PFSK-1 (cell line): ENCODE measurements around the gene NDOR1.

Experiments
- FOXP2 ChIP-seq: optimal IDR thresholded peaks from 2 replicates; pipeline ENCODE3; 2011; ENCODE audit warnings: borderline replicate concordance, control low read depth, inconsistent platforms; ENCODE audit not compliant: insufficient read depth; ENCODE audit errors: extremely low read length, extremely low read depth
- POLR2AphosphoS5 ChIP-seq: IDR thresholded peaks from 2 replicates; pipeline ENCODE4 v1.6.1; 2012; ENCODE audit warnings: low read depth, mild to moderate bottlenecking, control low read depth, low read length, moderate library complexity
- SIN3A ChIP-seq: IDR thresholded peaks from 2 replicates; pipeline ENCODE4 v1.6.1; 2012; ENCODE audit warnings: mild to moderate bottlenecking, low read length, moderate library complexity, borderline replicate concordance; ENCODE audit not compliant: insufficient read depth
- TAF1 ChIP-seq: IDR thresholded peaks from 2 replicates; pipeline ENCODE4 v1.6.1; 2012; ENCODE audit warnings: low read length, control low read depth, borderline replicate concordance; ENCODE audit not compliant: insufficient read depth
- TF ChIP-seq, protein P1 (sequence below), 2 experiments: IDR thresholded peaks; 2 replicates each; pipeline versions ENCODE4 v1.6.1 to v1.8.0; 2011 to 2012; ENCODE audit warnings: low read depth in 2 of 2, low read length in 2 of 2, control low read depth in 1 of 2, inconsistent platforms in 1 of 2, mild to moderate bottlenecking in 1 of 2, moderate library complexity in 1 of 2; ENCODE audit not compliant: insufficient read depth in 1 of 2

Gene NDOR1

DNA sequence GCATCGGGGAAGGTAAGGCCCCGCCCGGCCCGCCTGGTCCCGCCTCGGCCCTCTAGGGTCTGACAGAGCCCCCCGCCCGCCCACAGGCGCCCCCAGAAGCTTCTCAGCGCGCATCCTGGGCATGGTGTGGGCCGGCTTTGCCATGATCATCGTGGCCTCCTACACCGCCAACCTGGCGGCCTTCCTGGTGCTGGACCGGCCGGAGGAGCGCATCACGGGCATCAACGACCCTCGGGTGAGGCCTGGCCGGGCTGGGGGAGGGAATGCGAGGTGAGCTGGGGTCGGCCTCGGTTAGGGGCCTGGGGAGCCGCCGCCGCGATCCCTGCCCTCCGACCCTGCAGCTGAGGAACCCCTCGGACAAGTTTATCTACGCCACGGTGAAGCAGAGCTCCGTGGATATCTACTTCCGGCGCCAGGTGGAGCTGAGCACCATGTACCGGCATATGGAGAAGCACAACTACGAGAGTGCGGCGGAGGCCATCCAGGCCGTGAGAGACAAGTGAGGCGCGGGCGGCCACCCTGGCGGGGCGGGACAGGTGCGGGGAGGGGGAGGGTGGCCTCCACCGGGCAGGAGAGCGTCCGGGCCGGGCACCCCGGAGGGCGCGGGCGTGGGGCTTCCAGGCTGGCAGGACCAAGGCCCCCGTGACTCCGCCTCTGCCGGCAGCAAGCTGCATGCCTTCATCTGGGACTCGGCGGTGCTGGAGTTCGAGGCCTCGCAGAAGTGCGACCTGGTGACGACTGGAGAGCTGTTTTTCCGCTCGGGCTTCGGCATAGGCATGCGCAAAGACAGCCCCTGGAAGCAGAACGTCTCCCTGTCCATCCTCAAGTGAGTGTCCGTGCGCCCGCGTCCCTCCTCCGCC is 42.8 kb upstream of the NDOR1 start:
- TF ChIP-seq TAF1 (no peak), SIN3A (no peak), FOXP2 (no peak), POLR2AphosphoS5 (no peak)
- TF ChIP-seq, protein P1, sequence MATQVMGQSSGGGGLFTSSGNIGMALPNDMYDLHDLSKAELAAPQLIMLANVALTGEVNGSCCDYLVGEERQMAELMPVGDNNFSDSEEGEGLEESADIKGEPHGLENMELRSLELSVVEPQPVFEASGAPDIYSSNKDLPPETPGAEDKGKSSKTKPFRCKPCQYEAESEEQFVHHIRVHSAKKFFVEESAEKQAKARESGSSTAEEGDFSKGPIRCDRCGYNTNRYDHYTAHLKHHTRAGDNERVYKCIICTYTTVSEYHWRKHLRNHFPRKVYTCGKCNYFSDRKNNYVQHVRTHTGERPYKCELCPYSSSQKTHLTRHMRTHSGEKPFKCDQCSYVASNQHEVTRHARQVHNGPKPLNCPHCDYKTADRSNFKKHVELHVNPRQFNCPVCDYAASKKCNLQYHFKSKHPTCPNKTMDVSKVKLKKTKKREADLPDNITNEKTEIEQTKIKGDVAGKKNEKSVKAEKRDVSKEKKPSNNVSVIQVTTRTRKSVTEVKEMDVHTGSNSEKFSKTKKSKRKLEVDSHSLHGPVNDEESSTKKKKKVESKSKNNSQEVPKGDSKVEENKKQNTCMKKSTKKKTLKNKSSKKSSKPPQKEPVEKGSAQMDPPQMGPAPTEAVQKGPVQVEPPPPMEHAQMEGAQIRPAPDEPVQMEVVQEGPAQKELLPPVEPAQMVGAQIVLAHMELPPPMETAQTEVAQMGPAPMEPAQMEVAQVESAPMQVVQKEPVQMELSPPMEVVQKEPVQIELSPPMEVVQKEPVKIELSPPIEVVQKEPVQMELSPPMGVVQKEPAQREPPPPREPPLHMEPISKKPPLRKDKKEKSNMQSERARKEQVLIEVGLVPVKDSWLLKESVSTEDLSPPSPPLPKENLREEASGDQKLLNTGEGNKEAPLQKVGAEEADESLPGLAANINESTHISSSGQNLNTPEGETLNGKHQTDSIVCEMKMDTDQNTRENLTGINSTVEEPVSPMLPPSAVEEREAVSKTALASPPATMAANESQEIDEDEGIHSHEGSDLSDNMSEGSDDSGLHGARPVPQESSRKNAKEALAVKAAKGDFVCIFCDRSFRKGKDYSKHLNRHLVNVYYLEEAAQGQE (IDR thresholded peaks at IDR 0.05; ENCODE audit: insufficient read depth in 1 of 2, low read depth in 2 of 2, low read length in 2 of 2), result no peak

DNA sequence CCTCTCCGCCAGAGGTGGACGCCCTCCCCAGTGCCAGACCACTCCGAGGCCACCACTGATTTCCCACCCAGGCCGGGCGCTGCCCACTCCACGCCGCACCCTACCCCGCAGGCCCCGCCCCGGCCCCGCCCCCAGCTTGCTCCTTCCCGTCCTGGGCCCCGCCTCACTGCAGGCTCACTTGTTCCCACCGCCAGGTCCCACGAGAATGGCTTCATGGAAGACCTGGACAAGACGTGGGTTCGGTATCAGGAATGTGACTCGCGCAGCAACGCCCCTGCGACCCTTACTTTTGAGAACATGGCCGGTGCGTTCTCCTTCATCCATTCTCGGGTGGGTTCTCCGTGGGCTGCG is 42.2 kb upstream of the NDOR1 start:
- TF ChIP-seq FOXP2 (no peak), POLR2AphosphoS5 (no peak), TAF1 (no peak), SIN3A (no peak)
- TF ChIP-seq, protein P1 (IDR thresholded peaks at IDR 0.05; ENCODE audit: insufficient read depth in 1 of 2, low read depth in 2 of 2, low read length in 2 of 2), result no peak

DNA sequence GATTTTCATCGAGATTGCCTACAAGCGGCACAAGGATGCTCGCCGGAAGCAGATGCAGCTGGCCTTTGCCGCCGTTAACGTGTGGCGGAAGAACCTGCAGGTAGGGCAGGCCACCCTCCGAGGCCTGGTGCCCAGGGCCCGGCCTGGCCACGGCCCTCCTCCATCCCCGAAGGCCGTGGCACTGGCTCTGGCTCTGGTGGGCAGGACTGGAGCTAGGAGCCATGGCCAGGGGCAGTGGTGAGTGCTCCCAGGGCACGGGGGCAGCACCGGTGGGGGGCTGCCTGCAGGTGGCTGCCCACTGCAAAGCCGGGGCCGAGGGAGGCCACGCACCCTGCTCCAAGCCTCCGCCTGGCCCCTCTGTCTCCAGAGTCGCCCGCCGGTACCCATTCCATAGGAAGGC is 41.7 kb upstream of the NDOR1 start:
- TF ChIP-seq FOXP2 (no peak), TAF1 (no peak), POLR2AphosphoS5 (no peak), SIN3A (no peak)
- TF ChIP-seq, protein P1 (IDR thresholded peaks at IDR 0.05; ENCODE audit: insufficient read depth in 1 of 2, low read depth in 2 of 2, low read length in 2 of 2), result no peak

DNA sequence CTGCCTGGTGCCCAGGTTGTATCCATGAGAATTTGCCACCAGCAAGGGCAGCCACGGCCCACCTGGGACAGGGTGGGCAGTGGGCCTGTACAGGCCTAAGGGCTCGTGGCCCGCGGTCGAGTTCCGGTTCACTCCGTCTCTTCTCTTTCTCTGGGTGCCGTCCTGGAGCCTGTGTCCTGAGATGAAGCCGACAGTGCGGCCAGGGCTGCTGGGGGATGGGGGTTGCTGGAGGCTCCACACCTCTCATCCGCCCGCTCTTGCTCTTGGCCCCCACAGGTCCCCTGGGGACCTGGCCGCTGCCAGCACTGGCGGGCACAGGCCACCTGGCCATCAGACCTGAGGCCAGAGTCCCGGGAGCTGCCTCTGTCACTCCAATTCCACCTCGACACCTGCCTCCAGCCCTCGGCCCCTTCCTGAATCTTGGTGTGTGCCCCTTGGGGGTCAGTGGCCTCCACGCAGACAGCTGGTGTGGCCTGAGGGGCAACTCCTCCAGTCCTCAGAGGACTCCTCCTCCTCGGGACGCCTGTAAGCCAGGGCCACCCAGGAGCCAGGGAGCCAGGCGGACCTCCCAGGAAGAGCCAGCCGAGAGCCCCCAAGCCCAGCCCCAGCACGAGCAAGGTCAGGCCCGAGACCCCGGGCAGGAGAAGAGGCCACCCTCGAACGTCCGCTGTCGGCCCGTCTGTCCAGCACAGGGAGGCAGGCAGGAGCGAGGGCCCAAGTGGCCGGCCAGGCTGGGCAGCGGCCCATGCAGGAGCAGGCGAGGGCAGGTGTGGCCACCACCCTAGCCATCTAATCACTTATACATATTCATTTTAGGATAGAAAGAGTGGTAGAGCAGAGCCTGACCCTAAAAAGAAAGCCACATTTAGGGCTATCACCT is 40.9 kb upstream of the NDOR1 start:
- TF ChIP-seq FOXP2, result no peak
- no peak for TF ChIP-seq POLR2AphosphoS5
- TF ChIP-seq, protein P1 (IDR thresholded peaks at IDR 0.05; ENCODE audit: insufficient read depth in 1 of 2, low read depth in 2 of 2, low read length in 2 of 2), result no peak
- TF ChIP-seq TAF1, result no peak
- TF ChIP-seq SIN3A, result no peak
